Measurements from ENCODE around the gene GNAS.

DNA sequence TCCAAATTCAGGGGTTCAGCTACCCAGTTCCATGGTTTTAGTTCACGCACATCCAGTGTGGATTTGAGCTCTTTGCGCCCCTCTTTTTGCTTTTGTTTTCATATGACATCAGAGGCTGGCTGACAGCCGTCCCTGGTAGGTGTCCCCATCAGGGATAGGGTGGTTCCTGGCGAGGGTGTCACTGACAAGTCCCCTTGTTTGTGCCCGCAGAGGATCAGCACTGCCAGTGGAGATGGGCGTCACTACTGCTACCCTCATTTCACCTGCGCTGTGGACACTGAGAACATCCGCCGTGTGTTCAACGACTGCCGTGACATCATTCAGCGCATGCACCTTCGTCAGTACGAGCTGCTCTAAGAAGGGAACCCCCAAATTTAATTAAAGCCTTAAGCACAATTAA, 58.0 kb downstream of the GNAS start:
- TF ChIP-seq POLR2A (IDR thresholded peaks at IDR 0.05; ENCODE audit: low read depth, low read length) (no peak), POLR2AphosphoS5 (IDR thresholded peaks at IDR 0.05; ENCODE audit: low read depth, low read length) (no peak), TAF1 (IDR thresholded peaks at IDR 0.05; ENCODE audit: low read depth, low read length) (no peak), SPI1 (IDR thresholded peaks at IDR 0.05; ENCODE audit: low read depth, low read length) (no peak), POU2F2 (IDR thresholded peaks at IDR 0.05; ENCODE audit: low read depth, low read length) (no peak)

Measured in GM12891 (cell line).